Stimulated activated naive CD8-positive, alpha-beta T cell treated with anti-CD3 and anti-CD28 coated beads, Interleukin-15, amount 100 ng/mL, for 72 hours (primary cell): ENCODE results near the gene DCPS.
"Not testable (repeated sequence)": the region's sequence is repeated elsewhere in the genome, so short reads cannot be mapped to it uniquely, and the experiment has no call there.

Experiments used
- ATAC-seq: fragments of 150-1000 bp; cut with Tn5 transposase; 2 replicates; pipeline ENCODE4 v1.10.0; 2021; ENCODE audit warnings: mild to moderate bottlenecking, moderate library complexity
- DNase-seq, 2 donors: peaks; one replicate each; pipeline ENCODE4 v3.0.0; 2021 to 2022
- H3K27ac Mint-ChIP-seq, 2 donors: one replicate each; pipeline ENCODE4 v1.8.0; 2022; ENCODE audit warnings: mild to moderate bottlenecking in 2 of 2, mixed read lengths in 2 of 2, moderate library complexity in 2 of 2
- H3K27me3 Mint-ChIP-seq: one replicate; pipeline ENCODE4 v1.8.0; 2022; ENCODE audit warnings: mixed read lengths
- H3K4me1 Mint-ChIP-seq: one replicate; pipeline ENCODE4 v1.8.0; 2022; ENCODE audit warnings: mild to moderate bottlenecking, mixed read lengths
- H3K4me3 Mint-ChIP-seq, 2 donors: one replicate each; pipeline ENCODE4 v1.8.0; 2022; ENCODE audit warnings: mild to moderate bottlenecking in 2 of 2, mixed read lengths in 2 of 2, moderate library complexity in 1 of 2
- H3K9me3 Mint-ChIP-seq, 2 donors: one replicate each; pipeline ENCODE4 v1.8.0; 2022; ENCODE audit warnings: mixed read lengths in 2 of 2

DCPS gene

DNA sequence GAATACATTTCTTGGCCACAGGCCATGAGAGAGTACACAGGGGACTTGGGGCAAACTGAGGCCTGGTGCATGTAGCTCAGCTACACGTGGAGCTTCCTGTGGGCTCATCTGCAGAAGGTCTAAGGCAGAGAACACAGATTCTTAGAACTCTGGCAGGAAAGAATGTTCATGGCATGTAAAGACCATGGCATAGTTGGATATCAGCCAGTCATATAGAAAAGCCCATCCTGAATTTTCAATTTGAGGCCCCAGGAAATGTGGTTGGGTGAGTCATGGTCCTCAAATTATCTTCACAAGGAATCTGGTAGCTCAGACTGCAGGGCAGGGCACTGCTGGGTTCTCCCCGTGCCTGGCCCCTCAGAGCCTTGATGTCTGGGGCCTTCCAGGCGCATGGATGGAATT lies 37.9 kb downstream of the DCPS start:
- Mint-ChIP-seq H3K4me3 (no peak overlapping the region), H3K4me1 (peaks cover 31% of the 10 kb centered on the region), H3K27me3 (no peaks in the 10 kb centered on the region), H3K9me3 (no peaks in the 10 kb centered on the region), H3K27ac (peak overlapping the region in 1 of 2 donors; percentile 83)
- DNase-seq: no peak
- no peak for ATAC-seq

DNA sequence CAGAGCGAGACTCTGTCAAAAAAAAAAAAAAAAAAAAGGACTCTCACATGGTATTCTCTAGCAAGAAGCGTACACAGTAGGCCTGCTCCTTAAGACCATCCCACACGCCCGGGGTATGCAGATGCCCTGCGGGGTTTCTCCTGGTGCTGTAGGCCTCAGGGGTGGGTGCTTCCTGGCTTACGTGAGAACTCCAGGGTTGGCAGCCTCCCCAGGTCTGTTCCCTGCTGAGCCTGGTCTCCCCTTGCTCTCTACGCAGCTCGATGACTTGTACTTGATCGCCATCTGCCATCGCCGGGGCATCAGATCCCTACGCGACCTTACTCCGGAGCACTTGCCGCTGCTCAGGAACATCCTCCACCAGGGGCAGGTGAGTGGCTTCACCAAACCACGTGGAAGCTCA lies 39.2 kb downstream of the DCPS start:
- DNase-seq (no peak), ATAC-seq (no peak)
- no peak overlapping the region for H3K27ac Mint-ChIP-seq
- H3K4me1 Mint-ChIP-seq: peaks cover 31% of the 10 kb centered on the region
- H3K9me3 Mint-ChIP-seq: no peaks in the 10 kb centered on the region
- H3K27me3 Mint-ChIP-seq: no peaks in the 10 kb centered on the region
- no peak overlapping the region for H3K4me3 Mint-ChIP-seq

DNA sequence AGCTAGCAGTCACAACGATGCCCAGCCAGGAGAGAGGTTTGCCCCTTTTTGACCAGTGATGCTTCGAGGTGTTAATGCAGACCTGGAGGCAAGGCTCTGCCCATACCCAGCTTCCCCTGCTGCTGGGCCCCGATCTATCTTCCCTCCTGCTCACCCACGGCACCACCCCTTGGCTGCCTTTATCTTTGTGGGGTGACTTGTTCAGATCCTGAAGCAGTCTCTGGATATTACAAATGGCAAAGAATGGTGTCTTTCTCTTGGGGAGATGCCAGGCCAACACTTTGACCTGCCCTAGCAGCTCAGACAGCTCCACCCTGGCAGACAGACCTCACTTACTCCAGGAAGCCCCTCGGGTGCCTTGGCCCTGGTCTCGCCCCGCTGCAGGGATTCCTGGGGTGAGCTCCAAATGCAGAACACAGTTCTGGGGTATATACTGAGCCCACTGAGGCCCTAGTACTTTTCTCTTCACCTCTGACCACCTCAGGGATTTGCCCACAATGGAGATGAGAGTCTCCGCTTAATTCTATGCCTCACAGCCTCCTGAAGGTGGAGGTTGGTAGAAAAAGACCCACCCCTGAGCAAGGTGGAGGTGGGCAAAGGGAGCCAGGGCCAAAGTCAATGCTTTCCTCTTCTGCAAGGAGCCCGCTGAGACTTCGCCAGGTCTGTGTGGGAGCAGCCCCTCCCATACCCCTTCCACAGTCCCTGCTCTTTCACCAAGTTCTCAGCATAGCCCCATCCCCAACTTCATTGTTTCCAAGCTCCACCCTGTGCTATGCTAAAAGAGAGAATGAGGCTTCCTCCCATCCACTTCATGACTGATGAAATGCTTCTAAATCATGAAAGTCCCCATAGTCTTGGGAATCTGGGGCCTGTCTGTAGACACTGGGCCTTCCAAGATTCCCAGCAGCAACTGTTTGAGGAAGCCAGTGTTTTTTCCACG lies 40.6 kb downstream of the DCPS start:
- peaks cover 41% of the 10 kb centered on the region for H3K4me1 Mint-ChIP-seq
- no peaks in the 10 kb centered on the region for H3K27me3 Mint-ChIP-seq
- no peak for DNase-seq
- no peak overlapping the region for H3K4me3 Mint-ChIP-seq
- H3K27ac Mint-ChIP-seq: peak overlapping the region in 1 of 2 donors; percentile 88
- ATAC-seq: no peak
- no peaks in the 10 kb centered on the region for H3K9me3 Mint-ChIP-seq

DNA sequence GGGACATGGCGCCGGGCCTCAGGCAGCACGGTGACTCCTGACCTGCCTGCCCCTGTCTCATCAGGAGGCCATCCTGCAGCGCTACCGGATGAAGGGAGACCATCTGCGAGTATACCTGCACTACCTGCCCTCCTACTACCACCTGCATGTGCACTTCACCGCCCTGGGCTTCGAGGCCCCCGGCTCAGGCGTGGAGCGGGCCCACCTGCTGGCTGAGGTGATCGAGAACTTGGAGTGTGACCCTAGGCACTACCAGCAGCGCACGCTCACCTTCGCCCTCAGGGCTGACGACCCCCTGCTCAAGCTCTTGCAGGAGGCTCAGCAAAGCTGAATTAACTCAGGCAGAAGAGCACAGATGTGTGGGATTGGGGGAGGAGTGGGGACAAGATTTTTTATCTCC lies 41.4 kb downstream of the DCPS start:
- no peak overlapping the region for H3K4me3 Mint-ChIP-seq
- ATAC-seq (no peak), DNase-seq (no peak)
- peak overlapping the region in 1 of 2 donors; percentile 65 for H3K27ac Mint-ChIP-seq
- H3K4me1 Mint-ChIP-seq: peaks cover 41% of the 10 kb centered on the region
- no peaks in the 10 kb centered on the region for H3K27me3 Mint-ChIP-seq
- no peaks in the 10 kb centered on the region for H3K9me3 Mint-ChIP-seq

DNA sequence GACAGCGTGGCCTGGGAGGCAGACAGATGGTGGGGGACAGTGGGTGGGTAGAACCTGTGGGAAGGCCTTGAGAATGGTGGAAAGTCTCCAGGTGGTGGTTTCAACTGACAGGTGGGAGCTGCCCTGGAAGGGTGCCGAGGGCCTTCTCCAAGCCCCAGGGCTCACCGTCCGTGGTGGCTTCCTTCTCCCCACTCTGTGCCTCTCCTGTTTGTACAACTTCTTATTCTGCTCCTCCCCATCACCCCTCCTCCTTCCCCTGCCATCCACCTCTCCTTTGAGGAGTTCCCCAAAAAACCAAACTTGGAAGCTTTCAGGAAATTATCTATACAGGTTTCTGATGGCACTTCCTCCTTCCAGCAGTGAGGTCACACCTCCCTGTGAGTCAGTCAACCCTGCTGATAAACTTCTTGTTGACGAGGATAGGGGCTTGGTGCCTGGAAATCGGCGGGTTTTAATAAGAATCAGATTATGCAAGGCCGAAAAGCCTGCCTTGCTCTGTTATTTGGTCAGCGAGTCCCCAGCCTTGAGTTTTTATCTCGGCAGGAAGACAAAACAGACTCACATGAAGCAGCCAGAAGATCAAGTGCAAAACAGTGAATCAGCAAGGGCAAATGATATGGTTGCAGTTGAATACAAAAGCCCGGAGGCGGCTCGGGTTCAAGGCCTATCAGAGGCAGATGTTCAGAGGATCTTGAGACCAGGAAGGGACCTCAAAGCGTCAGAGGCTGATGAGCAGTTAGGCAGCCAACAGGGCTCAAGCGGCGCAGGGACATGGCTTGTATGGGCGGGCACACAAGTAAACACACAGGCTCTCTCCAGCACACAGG lies 42.1 kb downstream of the DCPS start:
- DNase-seq (no peak), ATAC-seq (peak; percentile 50)
- Mint-ChIP-seq H3K4me3 (no peak overlapping the region), H3K9me3 (no peaks in the 10 kb centered on the region), H3K27ac (peak overlapping the region; percentile 86 to 89), H3K4me1 (peaks cover 48% of the 10 kb centered on the region), H3K27me3 (no peaks in the 10 kb centered on the region)

DNA sequence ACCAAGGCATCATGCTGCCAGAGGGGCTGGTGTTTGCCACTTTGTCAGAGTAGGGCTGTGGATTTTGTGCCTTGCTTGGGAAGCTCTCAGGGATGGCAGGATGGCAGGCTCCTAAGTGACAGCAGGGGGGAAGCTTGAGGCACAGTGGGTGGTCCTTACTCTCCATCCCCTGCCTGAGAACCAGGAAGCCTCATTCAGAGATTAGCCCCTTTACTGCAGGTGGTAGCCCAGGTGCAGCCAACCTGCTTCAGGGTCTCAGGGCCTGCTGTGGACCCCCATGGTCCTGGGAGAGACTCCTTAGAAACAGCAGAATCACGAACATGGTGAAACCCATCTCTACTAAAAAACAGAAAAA lies 42.7 kb downstream of the DCPS start:
- no peak for ATAC-seq
- H3K9me3 Mint-ChIP-seq: no peaks in the 10 kb centered on the region
- no peaks in the 10 kb centered on the region for H3K27me3 Mint-ChIP-seq
- H3K4me1 Mint-ChIP-seq: peaks cover 47% of the 10 kb centered on the region
- H3K4me3 Mint-ChIP-seq: no peak overlapping the region
- DNase-seq: no peak
- peak overlapping the region; percentile 86 to 89 for H3K27ac Mint-ChIP-seq

GRCh38 chr11:126346946-126347345 lies 43.1 kb downstream of the DCPS start:
- H3K9me3 Mint-ChIP-seq, ATAC-seq, H3K27me3 Mint-ChIP-seq, H3K4me3 Mint-ChIP-seq, DNase-seq, H3K27ac Mint-ChIP-seq: not testable (repeated sequence)
- peaks cover 43% of the 10 kb centered on the region for H3K4me1 Mint-ChIP-seq

- Mint-ChIP-seq H3K27ac (peak overlapping the region; percentile 71 to 80), H3K4me3 (no peak overlapping the region), H3K27me3 (no peaks in the 10 kb centered on the region), H3K4me1 (peaks cover 46% of the 10 kb centered on the region), H3K9me3 (no peaks in the 10 kb centered on the region)
- DNase-seq (no peak), ATAC-seq (peak; percentile 16)
Observed at GRCh38 chr11:126347751-126348668, 44.1 kb downstream of the DCPS start.

DNA sequence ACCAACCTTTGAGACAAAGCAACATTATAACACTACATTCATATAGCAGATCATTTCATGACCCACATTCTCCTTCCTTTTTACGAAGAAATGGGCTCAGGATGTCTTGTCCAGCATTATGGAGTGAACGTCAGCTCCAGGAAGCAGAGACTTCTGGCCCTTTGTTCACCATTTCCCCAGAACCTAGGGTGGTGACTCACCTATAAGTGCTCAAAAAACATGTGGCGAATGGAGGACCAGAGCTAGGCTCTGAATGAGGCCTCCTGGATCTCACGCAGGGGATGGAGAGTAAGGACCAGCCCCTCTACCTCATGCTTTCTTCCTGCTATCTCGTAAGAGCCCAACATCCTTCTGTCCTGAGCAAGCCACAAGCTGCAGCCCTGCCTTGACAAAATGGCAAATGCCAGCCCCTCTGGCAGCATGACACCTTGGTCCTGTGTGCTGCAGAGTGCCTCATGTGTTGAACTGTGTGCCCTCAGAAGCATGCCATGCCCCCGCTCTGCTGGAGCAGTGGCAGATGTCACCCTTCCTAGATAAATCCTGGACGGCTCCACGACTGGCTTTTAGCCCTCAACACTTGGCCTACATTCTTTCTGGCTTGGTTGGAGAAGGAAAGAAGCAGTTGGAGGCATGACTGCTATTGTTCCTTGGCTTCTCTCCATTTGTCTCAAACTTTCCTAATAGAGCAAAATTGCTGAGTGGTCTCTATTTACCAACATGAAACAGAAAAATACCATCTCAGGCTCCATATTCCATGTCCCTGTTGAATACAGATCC lies 45.1 kb downstream of the DCPS start:
- ATAC-seq: no peak
- Mint-ChIP-seq H3K27me3 (no peaks in the 10 kb centered on the region), H3K4me3 (no peak overlapping the region), H3K9me3 (no peaks in the 10 kb centered on the region), H3K4me1 (peaks cover 56% of the 10 kb centered on the region), H3K27ac (peak overlapping the region in 1 of 2 donors; percentile 80)
- no peak for DNase-seq

DNA sequence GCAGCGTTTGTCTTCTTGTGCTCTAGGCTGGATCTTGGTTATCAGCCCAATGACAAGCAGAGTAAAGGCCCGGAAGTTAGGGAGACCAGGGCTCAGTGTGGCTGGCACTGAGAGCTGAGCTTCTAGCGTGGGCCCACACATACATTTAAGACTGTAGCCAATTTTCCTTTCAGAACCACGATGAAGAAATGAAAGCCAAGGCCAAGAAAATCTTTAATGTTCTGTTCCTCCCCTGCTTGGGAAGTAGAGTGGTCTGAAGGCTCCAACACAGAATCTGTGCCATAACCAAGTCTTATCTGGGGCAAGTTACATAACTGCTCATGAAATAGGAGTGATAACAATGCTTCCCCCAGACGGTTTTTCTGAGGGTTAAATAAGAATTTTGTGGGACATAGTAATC lies 47.0 kb downstream of the DCPS start:
- no peak for DNase-seq
- H3K27ac Mint-ChIP-seq: no peak overlapping the region
- ATAC-seq: no peak
- H3K4me3 Mint-ChIP-seq: no peak overlapping the region
- no peaks in the 10 kb centered on the region for H3K9me3 Mint-ChIP-seq
- peaks cover 55% of the 10 kb centered on the region for H3K4me1 Mint-ChIP-seq
- no peaks in the 10 kb centered on the region for H3K27me3 Mint-ChIP-seq

DNA sequence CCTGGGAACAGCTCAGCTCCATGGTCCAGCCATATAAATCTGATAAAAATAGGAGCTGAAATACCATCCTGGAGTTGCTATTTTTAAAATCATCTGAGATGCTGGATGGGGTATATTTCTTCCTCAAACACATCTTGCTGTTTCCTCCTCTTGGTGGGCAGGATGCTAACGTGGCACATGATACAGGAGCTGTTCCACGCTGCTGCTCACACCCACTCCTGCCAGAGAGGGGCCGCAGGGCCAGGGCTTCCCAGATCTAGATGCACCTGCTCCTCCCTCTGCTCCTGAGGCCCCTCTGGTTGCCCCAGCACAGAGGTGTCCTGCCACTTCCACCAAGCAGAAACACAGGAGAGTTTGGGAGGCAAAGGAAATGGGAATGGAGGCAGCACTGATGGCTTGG lies 48.3 kb downstream of the DCPS start:
- Mint-ChIP-seq H3K4me1 (peaks cover 62% of the 10 kb centered on the region), H3K9me3 (no peaks in the 10 kb centered on the region), H3K27me3 (no peaks in the 10 kb centered on the region), H3K27ac (peak overlapping the region in 1 of 2 donors; percentile 81), H3K4me3 (peak overlapping the region; percentile 68 to 70)
- DNase-seq (no peak), ATAC-seq (no peak)

- ATAC-seq (peak; percentile 63), DNase-seq (peak; percentile 12 to 48)
- Mint-ChIP-seq H3K4me3 (peak overlapping the region; percentile 68 to 70), H3K9me3 (no peaks in the 10 kb centered on the region), H3K4me1 (peaks cover 63% of the 10 kb centered on the region), H3K27me3 (no peaks in the 10 kb centered on the region), H3K27ac (peak overlapping the region; percentile 34 to 96)
Observed at GRCh38 chr11:126352934-126353801, 49.3 kb downstream of the DCPS start.

- H3K4me1 Mint-ChIP-seq: peaks cover 53% of the 10 kb centered on the region
- H3K27me3 Mint-ChIP-seq: no peaks in the 10 kb centered on the region
- peak; percentile 63 for ATAC-seq
- no peaks in the 10 kb centered on the region for H3K9me3 Mint-ChIP-seq
- no peak for DNase-seq
- peak overlapping the region; percentile 31 to 96 for H3K27ac Mint-ChIP-seq
- peak overlapping the region; percentile 91 to 92 for H3K4me3 Mint-ChIP-seq
Observed at GRCh38 chr11:126354631-126355323, 50.9 kb downstream of the DCPS start.
